ENCODE results near the gene ZNF101. TPM values are rescaled to one million over a fixed set of nuclear protein-coding genes. Genes with fewer than 3 reads are reported as not detected.

ZNF101 gene
- polyA plus RNA-seq, 1 experiment = 2.5 TPM

- no peak for DNase-seq (ENCODE audit: low read depth)
- H3K36me3 ChIP-seq (ENCODE audit: control insufficient read depth, insufficient read depth, low read length) = no peaks in the 10 kb centered on the region; the same call in 1 of the 2 replicates
- ChIA-PET POLR2A (no interaction called here), CTCF (no interaction called here)
- H3K27me3 ChIP-seq (ENCODE audit: control insufficient read depth, insufficient read depth, low read length) = no peaks in the 10 kb centered on the region
- no peak for TF ChIP-seq CTCF (IDR thresholded peaks at IDR 0.05; ENCODE audit: insufficient read depth, low read depth, low read length)
- no peak overlapping the region for H3K4me3 ChIP-seq (ENCODE audit: low read depth, low read length)
Observed at GRCh38 chr19:19704836-19705235, 36.2 kb downstream of the ZNF101 start.

GRCh38 chr19:19710506-19710905 is 41.9 kb downstream of the ZNF101 start:
- peaks cover 13% of the 10 kb centered on the region for H3K36me3 ChIP-seq (ENCODE audit: control insufficient read depth, insufficient read depth, low read length)
- ChIA-PET CTCF (no interaction called here), POLR2A (no interaction called here)
- H3K4me3 ChIP-seq (ENCODE audit: low read depth, low read length) = no peak overlapping the region
- no peaks in the 10 kb centered on the region for H3K27me3 ChIP-seq (ENCODE audit: control insufficient read depth, insufficient read depth, low read length)
- DNase-seq (ENCODE audit: low read depth) = no peak
- no peak for TF ChIP-seq CTCF (IDR thresholded peaks at IDR 0.05; ENCODE audit: insufficient read depth, low read depth, low read length)

GRCh38 chr19:19711306-19711933 is 42.8 kb downstream of the ZNF101 start:
- Histone ChIP-seq H3K4me3 (ENCODE audit: low read depth, low read length) (no peak overlapping the region), H3K27me3 (ENCODE audit: control insufficient read depth, insufficient read depth, low read length) (no peaks in the 10 kb centered on the region), H3K36me3 (ENCODE audit: control insufficient read depth, insufficient read depth, low read length) (peaks cover 13% of the 10 kb centered on the region)
- CTCF ChIA-PET = no interaction called here
- DNase-seq (ENCODE audit: low read depth) = no peak
- TF ChIP-seq CTCF (IDR thresholded peaks at IDR 0.05; ENCODE audit: insufficient read depth, low read depth, low read length) = no peak
- POLR2A ChIA-PET = no interaction called here

GRCh38 chr19:19711934-19712828 is 43.5 kb downstream of the ZNF101 start:
- H3K4me3 ChIP-seq (ENCODE audit: low read depth, low read length) = no peak overlapping the region
- DNase-seq (ENCODE audit: low read depth) = no peak
- CTCF ChIA-PET = no interaction called here
- no peak for TF ChIP-seq CTCF (IDR thresholded peaks at IDR 0.05; ENCODE audit: insufficient read depth, low read depth, low read length)
- H3K27me3 ChIP-seq (ENCODE audit: control insufficient read depth, insufficient read depth, low read length) = no peaks in the 10 kb centered on the region
- peaks cover 13% of the 10 kb centered on the region for H3K36me3 ChIP-seq (ENCODE audit: control insufficient read depth, insufficient read depth, low read length)
- POLR2A ChIA-PET = no interaction called here

- no peaks in the 10 kb centered on the region for H3K36me3 ChIP-seq (ENCODE audit: control insufficient read depth, insufficient read depth, low read length)
- no peak for TF ChIP-seq CTCF (IDR thresholded peaks at IDR 0.05; ENCODE audit: insufficient read depth, low read depth, low read length)
- DNase-seq (ENCODE audit: low read depth) = no peak
- POLR2A ChIA-PET = no interaction called here
- no peaks in the 10 kb centered on the region for H3K27me3 ChIP-seq (ENCODE audit: control insufficient read depth, insufficient read depth, low read length)
- H3K4me3 ChIP-seq (ENCODE audit: low read depth, low read length) = no peak overlapping the region
- CTCF ChIA-PET = no interaction called here
Observed at GRCh38 chr19:19719798-19720197, 51.2 kb downstream of the ZNF101 start.
